NCI-H82 treated with DMSO at 0.1 percent for 48 hours (cell line): ENCODE data around the gene NDUFAF5.

Experiments used
- DNase-seq: peaks from one replicate; lab custom pipeline; 2025; ENCODE audit not compliant: unreplicated experiment; lab: John Stamatoyannopoulos, UW

Gene NDUFAF5

DNA sequence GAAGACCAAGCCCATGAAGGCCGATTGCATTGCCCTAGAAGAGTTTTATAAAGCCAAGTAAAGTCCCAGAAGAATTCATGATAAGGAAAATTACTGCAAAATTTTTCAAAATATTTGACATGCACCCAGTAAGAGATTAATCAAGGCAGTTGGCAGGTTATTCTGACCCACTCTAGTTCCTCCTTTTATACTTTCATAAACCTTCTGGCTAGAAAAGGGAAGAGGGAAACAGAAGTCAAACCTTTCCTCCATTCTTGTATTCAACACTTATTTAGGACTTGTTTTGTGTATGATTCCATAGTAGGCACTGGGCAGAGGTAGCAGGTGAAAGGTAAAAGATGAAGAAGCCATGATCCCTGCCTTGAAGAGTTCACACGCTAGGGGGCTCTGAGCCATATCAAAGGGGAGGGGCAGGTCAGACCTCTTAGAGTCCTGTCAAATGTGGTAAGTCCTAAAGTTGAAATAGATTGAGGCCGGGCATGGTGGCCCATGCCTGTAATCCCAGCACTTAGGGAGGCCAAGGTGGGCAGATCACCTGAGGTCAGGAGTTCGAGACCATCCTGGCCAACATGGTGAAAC, 85.4 kb downstream of the NDUFAF5 start:
- DNase-seq, result no peak
